Measurements from ENCODE around the gene ZNF239.
"Not testable (repeated sequence)": the region's sequence is repeated elsewhere in the genome, so short reads cannot be mapped to it uniquely, and the experiment has no call there.

ZNF239 gene

GRCh38 chr10:43574001-43574892 lies at the start of gene ZNF239:
TSS of gene ZNF239 (minus strand) at chr10:43574616. CDS start at chr10:43558079, 16,537 bp downstream.
- DNase-seq = no peak

GRCh38 chr10:43623351-43623750 lies 48.9 kb upstream of the ZNF239 start:
- no peak for DNase-seq

DNA sequence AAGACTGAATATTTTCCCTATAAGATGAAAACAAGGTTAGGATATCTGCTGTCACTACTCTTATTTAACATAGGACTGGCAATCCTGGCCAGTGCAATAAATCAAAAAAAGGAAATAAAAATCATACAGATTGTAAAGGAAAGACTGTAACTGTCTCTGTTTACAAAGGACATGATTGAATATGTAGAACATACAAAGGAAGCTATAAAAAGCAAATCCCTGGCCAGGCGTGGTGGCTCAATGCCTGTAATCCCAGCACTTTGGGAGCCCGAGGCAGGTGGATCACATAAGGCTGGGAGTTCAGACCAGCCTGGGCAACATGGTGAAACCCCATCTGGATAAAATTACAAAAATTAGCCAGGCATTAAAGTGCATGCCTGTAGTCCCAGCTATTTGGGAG lies 47.6 kb upstream of the ZNF239 start:
- DNase-seq = no peak

DNA sequence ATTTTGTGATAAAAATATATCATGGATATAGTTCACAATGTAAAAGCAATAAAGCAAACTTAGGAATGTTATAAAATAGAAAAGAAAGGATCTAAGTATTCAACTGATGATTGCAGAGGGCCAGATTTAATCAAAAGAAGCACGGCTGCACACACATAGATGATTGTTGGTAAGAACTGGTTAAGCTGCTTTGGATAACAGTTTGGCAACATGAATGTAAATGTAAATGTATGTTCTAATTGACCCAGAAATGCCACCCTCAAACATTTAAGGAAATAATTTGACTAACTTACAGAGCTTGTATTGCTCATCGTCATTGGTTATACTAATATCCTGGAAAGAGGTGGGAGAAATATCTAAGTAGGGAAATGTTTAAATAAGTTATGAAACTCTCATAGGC lies 45.0 kb upstream of the ZNF239 start:
- no peak for DNase-seq

GRCh38 chr10:43616697-43617370 lies 42.4 kb upstream of the ZNF239 start:
- no peak for DNase-seq

GRCh38 chr10:43610636-43611035 lies 36.2 kb upstream of the ZNF239 start:
- no peak for DNase-seq

DNA sequence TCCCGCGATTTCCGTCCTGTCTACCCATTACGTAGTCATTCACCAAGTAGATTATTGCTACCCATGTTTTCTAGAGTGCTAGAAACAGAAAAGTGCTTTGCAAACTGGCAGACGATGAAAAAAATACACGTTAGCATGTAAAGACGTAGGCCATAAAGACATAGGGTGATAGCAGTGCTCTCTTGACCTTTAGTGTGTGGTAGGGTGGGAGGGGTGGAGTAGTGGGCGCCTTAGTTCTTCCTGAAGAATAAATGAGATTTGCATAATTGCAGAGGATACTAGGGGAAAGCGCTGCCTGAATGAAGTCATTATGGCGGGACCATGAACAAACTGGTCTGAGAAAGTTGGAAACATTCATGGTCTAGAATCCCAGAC lies 32.8 kb upstream of the ZNF239 start:
- DNase-seq = no peak

DNA sequence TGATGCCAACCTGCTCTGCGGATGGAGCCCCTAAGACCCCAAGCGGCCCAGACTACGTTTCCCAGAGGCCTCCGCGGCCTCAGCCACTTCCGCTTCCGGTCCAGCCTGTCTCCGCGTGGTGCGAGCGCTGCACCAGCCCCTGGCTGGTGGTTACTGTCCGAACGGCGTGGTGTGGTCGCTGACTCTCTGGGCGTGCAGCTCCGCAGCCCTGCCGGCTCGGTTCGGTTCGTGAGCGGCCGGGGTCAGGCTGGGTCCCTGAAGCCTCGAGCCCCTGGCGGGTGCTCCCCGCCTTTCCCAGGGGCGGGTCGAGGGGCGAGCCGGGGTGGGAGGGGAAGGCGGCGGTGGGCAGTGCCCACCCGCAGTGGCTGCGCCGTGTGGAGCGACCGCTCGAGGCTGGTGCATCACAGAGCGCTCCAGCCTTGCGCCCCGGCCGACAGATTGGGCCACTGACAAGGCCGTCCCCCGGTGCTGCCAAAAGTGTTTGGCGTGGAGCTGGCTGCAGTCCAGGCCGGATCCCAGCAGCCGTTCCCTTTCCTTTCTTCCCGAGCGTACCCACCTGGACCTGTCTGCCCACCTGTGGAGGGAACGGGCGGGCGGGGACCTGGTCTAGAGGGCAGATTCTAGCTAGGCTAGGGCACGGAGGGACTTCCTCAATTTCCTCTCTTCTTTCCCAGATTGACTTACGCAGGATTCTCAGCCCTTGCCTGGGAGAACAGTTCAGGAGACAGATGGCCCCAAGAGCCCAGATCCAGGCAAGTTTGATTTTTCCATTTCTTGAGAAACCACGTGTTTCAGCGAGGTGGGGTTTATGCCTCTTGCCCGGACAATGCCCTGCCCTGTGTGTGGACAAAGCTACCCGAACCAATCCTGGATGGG lies 32.1 kb upstream of the ZNF239 start, which contains the start of gene ZNF485:
TSS of gene ZNF485 (plus strand) at position 116 of the 876 bp plus-strand sequence. CDS start at position 729, 613 bp downstream.
- DNase-seq = no peak

DNA sequence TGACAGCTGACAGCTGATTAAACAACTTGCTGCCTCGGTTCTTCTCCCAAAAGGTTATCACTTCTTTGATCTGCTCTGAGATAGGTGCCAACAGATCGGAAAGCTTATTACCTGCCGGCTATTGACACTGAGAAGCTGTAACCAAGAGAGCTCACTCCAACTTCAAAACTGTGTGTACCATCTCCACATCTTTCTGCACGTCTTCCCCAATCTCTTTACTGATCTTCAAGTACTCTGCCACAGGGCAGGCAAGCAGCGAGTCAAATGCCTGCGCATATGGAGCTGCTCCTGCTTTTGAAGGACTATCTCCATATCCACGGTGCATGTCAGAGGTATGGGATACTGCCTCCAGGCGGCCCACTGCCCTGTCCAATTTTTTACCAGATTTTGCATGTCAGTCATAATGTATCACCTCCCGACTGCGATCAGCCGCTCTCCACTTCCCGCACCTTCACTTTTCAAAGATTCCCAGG lies 31.5 kb upstream of the ZNF239 start:
- no peak for DNase-seq

DNA sequence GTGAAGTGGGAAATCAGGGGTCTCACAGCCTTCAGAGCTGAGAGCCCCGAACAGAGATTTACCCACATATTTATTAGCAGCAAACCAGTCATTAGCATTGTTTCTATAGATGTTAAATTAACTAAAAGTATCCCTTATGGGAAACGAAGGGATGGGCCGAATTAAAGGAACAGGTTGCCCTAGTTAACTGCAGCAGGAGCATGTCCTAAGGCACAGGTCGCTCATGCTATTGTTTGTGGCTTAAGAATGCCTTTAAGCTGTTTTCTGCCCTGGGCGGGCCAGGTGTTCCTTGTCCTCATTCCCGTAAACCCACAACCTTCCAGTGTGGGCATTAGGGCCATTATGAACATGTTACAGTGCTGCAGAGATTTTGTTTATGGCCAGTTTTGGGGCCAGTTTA lies 27.2 kb upstream of the ZNF239 start:
- DNase-seq = not testable (repeated sequence)

GRCh38 chr10:43599333-43599732 lies 24.9 kb upstream of the ZNF239 start:
- DNase-seq = no peak

DNA sequence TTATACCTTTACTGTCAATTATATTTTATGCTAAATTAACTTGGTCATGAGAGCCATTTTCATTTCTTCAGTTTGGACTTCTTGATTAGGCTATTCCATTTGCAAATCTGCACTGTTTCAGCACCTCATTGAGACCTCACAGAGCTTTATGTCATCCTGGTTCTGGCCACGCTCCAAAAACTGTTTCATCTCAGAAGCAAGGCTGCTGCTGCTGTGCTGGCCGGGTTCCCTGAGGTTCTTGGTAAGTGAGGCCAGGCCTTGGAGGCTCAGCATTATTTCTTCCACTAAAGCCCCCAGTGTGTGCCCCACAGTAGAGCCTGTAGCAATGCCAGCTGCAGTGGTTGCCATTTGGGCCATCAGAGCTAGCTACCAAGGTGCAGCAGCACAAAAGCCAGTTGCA lies 24.0 kb upstream of the ZNF239 start:
- DNase-seq = no peak

- no peak for DNase-seq
Observed at GRCh38 chr10:43596546-43596945, 22.1 kb upstream of the ZNF239 start.

DNA sequence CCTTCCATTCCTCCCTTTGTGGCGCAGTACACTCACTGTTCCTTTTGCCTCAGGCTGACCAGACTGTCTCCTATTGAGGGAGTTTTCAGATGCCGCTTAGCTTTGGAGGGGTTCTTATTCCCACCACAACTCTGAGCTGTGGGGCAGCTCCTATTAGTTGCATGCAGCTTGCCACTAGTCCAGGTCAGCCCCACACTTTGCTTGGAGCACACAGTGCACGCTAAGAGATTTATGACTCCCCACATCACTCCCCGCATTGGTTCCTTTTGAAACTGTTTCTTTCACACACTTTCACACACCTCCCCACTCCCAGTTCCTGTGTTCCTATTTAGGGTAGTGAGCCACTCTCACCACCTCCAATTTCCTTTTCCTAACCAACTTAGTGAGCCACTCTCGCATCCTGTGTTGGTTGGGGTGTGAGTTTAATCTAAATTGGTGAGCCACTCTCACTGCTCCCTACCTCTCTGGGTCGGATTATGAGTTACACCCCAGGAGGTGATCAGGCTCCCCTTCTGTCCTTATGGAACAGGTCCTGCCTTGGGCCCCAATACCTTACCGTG lies 21.4 kb upstream of the ZNF239 start:
- no peak for DNase-seq

DNA sequence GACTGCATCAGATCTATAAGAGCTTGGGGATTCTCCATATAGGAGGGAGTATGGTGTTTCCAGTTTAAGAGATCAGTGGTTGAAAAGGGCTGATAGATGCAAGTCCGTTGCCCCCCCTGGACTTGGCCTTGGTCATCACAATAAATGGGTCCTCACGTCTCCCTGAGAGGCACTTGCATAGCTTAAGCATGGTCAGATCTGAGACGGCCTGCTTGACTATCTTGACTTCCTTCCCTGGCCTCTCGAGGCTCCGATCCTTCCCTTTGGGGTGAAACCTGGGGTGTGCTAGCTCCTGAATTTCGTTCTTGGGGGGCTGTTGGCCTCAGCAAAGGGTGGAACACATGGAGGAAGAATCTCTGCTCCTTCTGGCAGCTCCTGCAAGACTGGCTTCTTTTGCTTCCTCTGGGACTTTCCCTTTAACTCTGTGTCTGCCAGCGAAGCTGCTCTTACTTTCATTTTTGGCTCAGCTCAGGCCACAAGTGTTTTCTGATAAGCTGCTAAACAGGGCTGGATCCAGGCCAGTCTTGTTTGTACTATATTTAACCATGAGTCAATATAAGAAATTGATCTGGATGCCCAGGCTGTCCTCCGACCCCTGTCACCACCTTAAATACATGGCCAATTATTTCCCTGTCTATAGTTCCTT lies 20.7 kb upstream of the ZNF239 start:
- DNase-seq = no peak

DNA sequence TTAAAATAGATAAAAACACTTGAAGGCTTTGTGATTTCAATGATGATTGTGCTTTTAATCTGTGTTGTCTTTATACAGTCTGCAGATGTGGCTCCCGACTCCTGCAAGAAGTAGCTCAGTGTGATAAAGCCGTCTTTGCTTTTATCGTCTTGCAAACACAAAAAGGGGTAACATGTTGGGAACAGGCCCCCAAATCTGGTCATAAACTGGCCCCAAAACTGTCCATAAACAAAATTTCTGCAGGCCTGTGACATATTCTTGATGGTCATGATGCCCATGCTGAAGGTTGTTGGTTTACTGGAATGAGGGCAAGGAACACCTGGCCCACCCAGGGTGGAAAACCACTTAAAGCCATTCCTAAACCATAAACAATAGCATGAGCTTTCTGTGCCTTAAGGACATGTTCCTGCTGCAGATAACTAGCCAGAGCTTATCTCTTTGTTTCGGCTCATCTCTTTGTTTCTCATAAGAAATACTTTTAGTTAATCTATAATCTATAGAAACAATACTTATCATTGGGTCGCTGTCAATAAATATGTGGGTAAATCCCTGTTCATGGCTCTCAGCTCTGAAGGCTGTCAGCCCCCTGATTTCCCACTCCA lies 17.0 kb upstream of the ZNF239 start:
- DNase-seq = no peak

DNA sequence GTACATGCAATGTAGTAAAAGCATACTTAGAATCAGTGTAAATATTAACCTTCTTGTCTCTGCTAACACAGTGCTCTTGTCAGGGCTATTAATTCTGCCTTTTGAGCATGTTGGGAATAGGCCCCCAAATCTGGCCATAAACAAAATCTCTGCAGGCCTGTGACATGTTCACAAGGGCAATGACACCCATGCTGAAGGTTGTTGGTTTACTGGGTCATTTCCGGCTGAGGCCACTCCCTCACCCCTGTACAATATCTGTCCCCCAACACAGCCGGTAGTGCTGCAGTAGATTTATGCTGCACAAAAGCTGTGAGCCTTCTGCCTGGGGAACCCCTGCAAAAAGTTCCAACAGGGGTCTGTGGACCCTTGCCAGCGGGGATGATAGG lies 12.3 kb upstream of the ZNF239 start:
- DNase-seq = not testable (repeated sequence)

GRCh38 chr10:43585981-43586729 lies 11.7 kb upstream of the ZNF239 start:
- DNase-seq = no peak

- DNase-seq = no peak
Observed at GRCh38 chr10:43585046-43585445, 10.6 kb upstream of the ZNF239 start.

DNA sequence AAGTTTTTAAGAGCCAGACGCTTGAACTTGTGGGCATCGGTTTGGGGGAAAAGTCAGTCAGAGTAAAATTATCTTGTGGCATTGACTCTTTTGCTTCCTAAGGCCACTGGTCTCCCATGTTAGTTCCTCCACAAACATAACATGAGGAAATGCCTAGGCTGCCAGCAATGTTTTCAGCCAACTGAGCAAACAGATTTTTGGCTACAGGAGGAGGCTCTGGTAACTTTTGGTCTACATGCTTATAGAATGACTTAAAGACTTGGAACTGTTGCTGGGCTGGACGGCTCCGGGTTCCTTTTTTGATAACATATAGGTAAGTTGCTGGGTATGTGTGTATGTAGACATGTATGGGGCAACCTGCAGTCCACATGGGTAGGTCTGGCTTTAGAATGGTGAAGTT lies 9.6 kb upstream of the ZNF239 start:
- DNase-seq = no peak

GRCh38 chr10:43576580-43576979 lies 2.2 kb upstream of the ZNF239 start:
- DNase-seq = no peak

Measured in NCI-H2107 (cell line).